ENCODE measurements around the gene LRP4.

The LRP4 gene

DNA sequence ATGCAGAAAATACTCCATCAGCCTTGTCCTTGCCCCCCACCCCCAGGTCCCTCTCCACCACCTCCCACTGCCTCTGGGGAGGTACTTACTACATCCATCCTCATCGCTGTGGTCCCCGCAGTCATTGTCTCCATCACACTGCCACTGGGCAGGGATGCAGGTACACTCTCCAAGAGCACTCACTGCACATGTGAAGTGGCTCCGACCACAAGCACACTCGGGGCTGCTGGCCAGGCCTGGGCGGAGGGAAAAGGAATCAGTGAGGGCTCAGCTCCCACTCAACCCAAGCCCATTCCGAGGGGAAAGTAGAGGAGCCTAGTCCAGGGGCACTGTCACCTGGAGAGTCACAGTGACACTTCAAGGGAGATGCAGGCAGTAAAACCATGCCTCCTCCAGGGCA is 15.7 kb downstream of the LRP4 start:
- H3K9me3 ChIP-seq (replicated peaks in 1 of 11), result no peaks in the 10 kb centered on the region; a peak in 1 of 22 replicates
- H3K4me3 ChIP-seq, result no peak overlapping the region
- H3K36me3 ChIP-seq, result no peaks in the 10 kb centered on the region
- H3K4me2 ChIP-seq, result no peak overlapping the region
- H3K9ac ChIP-seq, result no peak overlapping the region
- no peak for TF ChIP-seq Cebpa-rat (IDR thresholded peaks at IDR 0.05)
- H3K27me3 ChIP-seq, result no peaks in the 10 kb centered on the region
- H3K4me1 ChIP-seq, result no peaks in the 10 kb centered on the region
- no peaks in the 10 kb centered on the region; a peak in 1 of 22 replicates for H4K20me1 ChIP-seq
- no peak overlapping the region for H3K27ac ChIP-seq

DNA sequence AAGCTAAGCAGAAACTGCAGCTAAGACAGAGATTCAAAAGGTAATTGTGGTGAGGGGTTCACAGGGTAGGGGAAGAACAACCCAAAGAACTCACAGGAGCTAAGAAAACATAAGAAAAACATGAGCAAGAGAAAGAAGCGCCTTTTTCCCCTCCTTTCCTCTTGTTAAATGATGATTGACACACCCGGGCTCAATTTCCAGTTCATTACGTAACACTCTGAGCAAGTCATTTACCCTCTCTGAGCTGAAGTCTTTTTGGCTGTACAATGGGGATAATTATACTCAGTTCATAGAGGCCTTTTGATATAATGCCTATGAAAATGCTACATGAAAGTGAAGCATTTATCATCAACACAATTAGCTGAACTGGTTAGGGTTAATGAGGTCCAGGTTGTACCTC is 17.2 kb downstream of the LRP4 start:
- H3K9ac ChIP-seq, result no peak overlapping the region
- no peaks in the 10 kb centered on the region; a peak in 1 of 22 replicates for H3K9me3 ChIP-seq (replicated peaks in 1 of 11)
- no peaks in the 10 kb centered on the region for H3K36me3 ChIP-seq
- no peak overlapping the region for H3K27ac ChIP-seq
- H4K20me1 ChIP-seq, result no peaks in the 10 kb centered on the region; a peak in 1 of 22 replicates
- no peaks in the 10 kb centered on the region for H3K27me3 ChIP-seq
- H3K4me1 ChIP-seq, result no peaks in the 10 kb centered on the region
- TF ChIP-seq Cebpa-rat (IDR thresholded peaks at IDR 0.05), result 0 out of 22 replicates have a peak, but pooled peaks of 1 of the 11 experiments have one; percentile 15
- H3K4me3 ChIP-seq, result no peak overlapping the region
- H3K4me2 ChIP-seq, result no peak overlapping the region

DNA sequence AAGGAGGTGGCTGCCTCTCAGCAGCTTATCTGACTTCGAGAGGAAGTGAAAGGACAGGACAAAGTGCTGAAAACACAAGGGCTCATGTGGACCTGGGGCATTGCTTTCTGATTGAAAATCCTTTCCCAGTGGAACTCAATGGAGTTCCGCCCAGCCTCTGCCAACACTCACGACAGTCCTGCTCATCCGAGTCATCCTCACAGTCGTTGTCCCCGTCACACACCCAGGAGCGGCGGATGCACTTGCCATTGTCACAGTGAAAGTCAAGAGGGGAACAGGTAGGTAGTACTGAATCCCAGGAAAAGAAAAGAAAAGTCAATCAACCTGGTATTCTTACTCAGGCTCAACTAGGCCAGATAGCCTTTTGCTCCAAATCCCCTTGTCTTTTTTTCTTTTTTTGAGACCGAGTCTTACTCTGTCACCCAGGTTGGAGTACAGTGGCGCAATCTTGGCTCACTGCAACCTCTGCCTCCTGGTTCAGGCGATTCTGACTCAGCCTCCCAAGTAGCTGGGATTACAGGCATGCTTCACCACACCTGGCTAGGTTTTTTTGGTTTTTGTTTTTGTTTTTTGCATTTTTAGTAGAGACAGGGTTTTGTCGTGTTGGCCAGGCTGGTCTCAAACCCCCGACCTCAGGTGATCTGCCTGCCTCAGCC is 18.1 kb downstream of the LRP4 start:
- Histone ChIP-seq H3K9me3 (replicated peaks in 1 of 11) (no peaks in the 10 kb centered on the region; a peak in 1 of 22 replicates), H3K9ac (no peak overlapping the region), H3K4me1 (no peaks in the 10 kb centered on the region), H3K4me2 (no peak overlapping the region), H4K20me1 (no peaks in the 10 kb centered on the region; a peak in 1 of 22 replicates), H3K27ac (no peak overlapping the region), H3K27me3 (no peaks in the 10 kb centered on the region), H3K4me3 (no peak overlapping the region), H3K36me3 (no peaks in the 10 kb centered on the region)
- TF ChIP-seq Cebpa-rat (IDR thresholded peaks at IDR 0.05), result no peak

DNA sequence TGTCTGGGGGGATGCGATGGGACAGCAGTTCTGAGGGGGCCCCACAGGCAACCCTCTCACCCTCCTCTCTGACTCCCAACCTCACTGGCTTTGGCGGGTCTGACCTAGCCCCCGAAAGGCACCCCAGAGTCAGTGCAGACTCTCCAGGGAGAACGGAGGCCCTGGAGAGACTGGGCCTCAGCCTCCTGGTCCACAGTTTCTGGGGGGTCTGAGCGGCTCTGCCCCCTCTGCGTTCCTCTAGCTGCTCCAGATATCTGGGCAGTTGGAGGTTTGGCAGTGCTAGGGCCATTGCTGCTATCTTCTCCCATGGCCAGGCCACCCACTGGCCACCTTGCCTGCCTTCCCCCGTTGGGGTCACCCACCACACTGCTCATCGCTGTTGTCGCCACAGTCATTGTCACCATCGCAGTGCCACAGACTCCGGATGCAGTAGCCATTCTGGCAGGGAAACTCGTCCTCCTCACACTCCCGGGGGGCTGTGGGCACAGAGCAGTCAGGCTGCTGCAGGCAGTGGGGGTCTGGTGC is 18.8 kb downstream of the LRP4 start:
- no peaks in the 10 kb centered on the region; a peak in 1 of 22 replicates for H3K9me3 ChIP-seq (replicated peaks in 1 of 11)
- H3K27ac ChIP-seq, result no peak overlapping the region
- no peak for TF ChIP-seq Cebpa-rat (IDR thresholded peaks at IDR 0.05)
- H3K4me2 ChIP-seq, result no peak overlapping the region
- no peaks in the 10 kb centered on the region for H3K27me3 ChIP-seq
- no peak overlapping the region for H3K9ac ChIP-seq
- H3K4me1 ChIP-seq, result no peaks in the 10 kb centered on the region
- no peaks in the 10 kb centered on the region for H3K36me3 ChIP-seq
- no peak overlapping the region for H3K4me3 ChIP-seq
- no peaks in the 10 kb centered on the region; a peak in 1 of 22 replicates for H4K20me1 ChIP-seq

DNA sequence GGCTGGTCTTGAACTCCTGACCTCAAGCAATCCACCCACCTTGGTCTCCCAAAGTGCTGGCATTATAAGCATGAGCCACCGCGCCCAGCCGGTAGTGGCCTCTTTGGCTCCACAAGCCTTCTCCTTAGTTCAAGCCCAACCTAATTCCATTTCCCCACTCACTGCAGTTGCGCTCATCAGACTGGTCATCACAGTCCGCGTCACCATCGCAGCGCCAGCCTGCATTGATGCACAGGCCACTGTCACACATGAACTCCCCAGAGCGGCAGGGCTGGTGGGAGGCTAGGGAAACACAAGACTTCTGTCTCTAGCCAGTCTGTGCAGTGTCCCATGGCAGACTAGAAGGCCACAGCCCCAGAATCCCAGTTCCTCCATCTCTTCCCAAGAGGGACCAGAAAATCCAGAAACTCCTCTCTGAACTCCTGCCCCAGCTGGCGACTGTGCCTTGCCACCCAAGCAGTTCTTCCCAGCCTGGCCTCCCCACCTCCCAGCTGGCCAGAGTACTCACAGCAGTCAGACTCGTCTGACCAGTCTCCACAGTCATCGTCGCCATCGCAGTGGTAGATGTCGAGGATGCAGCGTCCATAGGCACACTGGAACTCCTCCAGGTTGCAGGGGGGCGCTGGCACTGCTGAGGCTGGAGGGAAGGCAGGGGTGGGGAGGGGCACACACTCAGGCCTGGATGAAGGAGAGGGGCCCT is 19.8 kb downstream of the LRP4 start:
- Histone ChIP-seq H3K36me3 (no peaks in the 10 kb centered on the region), H3K4me3 (no peak overlapping the region), H3K27ac (no peak overlapping the region), H3K4me1 (no peaks in the 10 kb centered on the region), H3K9me3 (replicated peaks in 1 of 11) (no peaks in the 10 kb centered on the region; a peak in 1 of 22 replicates), H3K4me2 (no peak overlapping the region), H3K27me3 (no peaks in the 10 kb centered on the region), H3K9ac (no peak overlapping the region), H4K20me1 (no peaks in the 10 kb centered on the region; a peak in 1 of 22 replicates)
- TF ChIP-seq Cebpa-rat (IDR thresholded peaks at IDR 0.05), result no peak

DNA sequence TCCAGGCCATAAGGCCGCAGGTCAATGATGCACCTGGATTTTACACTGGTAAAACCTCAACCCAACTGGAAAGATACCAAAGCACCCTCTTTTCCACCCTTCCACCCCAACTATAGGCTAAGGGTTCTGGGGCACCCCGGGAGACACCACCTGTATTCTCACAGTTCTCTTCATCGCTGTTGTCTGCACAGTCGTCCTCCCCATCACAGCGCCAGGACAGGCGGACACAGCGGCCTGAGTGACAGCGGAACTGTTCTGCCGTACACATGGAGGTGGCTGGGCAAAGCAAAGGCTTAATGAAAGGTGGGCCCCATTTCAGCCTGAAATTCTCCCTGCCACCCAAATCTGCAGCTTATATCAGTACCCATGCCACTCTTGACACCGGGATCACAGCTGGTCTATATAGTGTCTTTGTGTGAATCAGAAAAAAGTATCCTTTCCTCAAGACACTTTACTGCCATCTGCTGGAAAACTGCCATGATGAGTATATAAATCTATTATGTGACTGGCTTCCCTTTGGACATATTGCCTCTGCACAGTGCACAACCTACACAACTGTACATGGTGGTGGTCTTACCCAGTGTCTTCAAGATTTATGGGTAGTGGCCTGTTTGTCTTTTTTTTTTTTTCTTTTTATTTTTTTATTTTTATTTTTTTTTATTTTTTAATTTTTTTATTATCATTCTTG is 21.5 kb downstream of the LRP4 start:
- H4K20me1 ChIP-seq, result no peaks in the 10 kb centered on the region; a peak in 1 of 22 replicates
- no peak overlapping the region for H3K4me2 ChIP-seq
- no peak overlapping the region for H3K9ac ChIP-seq
- no peak overlapping the region for H3K27ac ChIP-seq
- H3K4me1 ChIP-seq, result no peaks in the 10 kb centered on the region
- H3K27me3 ChIP-seq, result no peaks in the 10 kb centered on the region
- H3K4me3 ChIP-seq, result no peak overlapping the region
- no peak for TF ChIP-seq Cebpa-rat (IDR thresholded peaks at IDR 0.05)
- no peaks in the 10 kb centered on the region for H3K36me3 ChIP-seq
- no peaks in the 10 kb centered on the region; a peak in 1 of 22 replicates for H3K9me3 ChIP-seq (replicated peaks in 1 of 11)

DNA sequence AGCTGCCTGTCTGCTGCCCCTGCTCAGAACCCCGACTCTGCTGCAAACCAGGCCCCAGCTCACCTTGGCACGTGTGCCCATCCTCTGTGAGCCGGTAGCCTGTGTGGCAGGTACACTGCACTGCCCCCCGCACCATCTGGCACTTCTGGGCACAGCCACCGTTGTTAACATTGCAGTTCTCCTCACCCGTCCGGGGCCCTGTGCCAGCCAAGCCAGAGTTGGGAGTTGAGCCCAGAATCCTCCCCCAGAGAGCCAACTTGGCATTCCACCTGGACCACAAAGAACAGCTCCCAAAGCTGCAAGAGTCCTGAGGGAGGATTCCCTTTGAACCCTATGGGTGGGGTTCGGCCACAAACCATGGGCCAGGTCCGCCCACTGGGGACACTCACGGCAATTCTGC is 22.5 kb downstream of the LRP4 start:
- Histone ChIP-seq H3K9ac (no peak overlapping the region), H3K4me3 (no peak overlapping the region)
- TF ChIP-seq Cebpa-rat (IDR thresholded peaks at IDR 0.05), result no peak

DNA sequence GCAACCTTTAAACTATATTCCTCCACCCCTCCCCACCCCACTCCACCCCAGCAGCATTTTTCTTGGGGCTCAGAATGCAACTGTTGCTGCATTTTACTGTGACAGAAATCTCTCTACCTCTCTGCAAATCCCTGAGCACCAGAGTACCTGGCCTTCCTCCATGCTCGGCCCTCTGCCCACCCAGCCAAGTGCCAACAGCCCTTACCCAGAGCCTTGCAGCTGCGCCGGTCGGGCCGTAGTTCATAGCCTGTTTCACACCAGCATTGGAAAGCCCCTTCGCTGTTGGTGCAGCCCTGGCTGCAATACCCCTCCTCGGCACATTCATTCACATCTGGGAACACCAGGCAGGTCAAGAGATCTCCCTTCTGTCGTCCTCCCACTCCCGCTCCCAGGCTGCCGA is 23.4 kb downstream of the LRP4 start:
- H3K9ac ChIP-seq, result no peak overlapping the region
- no peaks in the 10 kb centered on the region for H3K36me3 ChIP-seq
- H3K4me3 ChIP-seq, result no peak overlapping the region
- H3K4me1 ChIP-seq, result peaks cover 0 to 3% (median under 1%) of the 10 kb centered on the region in 10 experiments; a peak in 5 of 20 replicates
- H3K4me2 ChIP-seq, result no peak overlapping the region
- no peak for TF ChIP-seq Cebpa-rat (IDR thresholded peaks at IDR 0.05)
- no peak overlapping the region for H3K27ac ChIP-seq
- H3K27me3 ChIP-seq, result no peaks in the 10 kb centered on the region
- H3K9me3 ChIP-seq (replicated peaks in 1 of 11), result no peaks in the 10 kb centered on the region; a peak in 1 of 22 replicates
- no peaks in the 10 kb centered on the region; a peak in 1 of 22 replicates for H4K20me1 ChIP-seq

More for the DNA sequence above, 22.5 kb downstream of the LRP4 start:
- no peaks in the 10 kb centered on the region; a peak in 1 of 22 replicates for H4K20me1 ChIP-seq
- H3K27me3 ChIP-seq, result no peaks in the 10 kb centered on the region
- no peaks in the 10 kb centered on the region for H3K4me1 ChIP-seq
- H3K4me2 ChIP-seq, result no peak overlapping the region
- no peaks in the 10 kb centered on the region; a peak in 1 of 22 replicates for H3K9me3 ChIP-seq (replicated peaks in 1 of 11)
- no peaks in the 10 kb centered on the region for H3K36me3 ChIP-seq
- H3K27ac ChIP-seq, result no peak overlapping the region

DNA sequence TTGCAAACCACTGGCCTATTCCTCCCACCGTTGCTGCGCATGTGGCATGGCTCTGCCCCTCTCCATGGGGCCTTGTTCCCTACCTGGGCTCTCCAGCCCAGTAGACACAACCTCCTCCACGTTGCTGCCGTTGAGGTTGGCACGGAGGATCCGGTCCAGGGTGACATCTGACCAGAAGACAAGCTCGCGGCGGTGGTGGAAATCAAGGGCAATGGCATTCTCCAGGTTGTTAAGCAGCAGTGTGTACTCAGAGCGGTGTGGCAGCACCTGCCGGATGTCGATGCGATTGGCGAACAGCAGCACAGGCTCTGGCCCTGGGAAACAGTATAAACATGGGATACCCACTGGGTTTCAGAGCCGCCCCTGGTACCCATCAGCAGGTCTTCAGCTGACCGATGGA is 23.8 kb downstream of the LRP4 start:
- H4K20me1 ChIP-seq, result no peaks in the 10 kb centered on the region
- no peak overlapping the region for H3K4me3 ChIP-seq
- no peaks in the 10 kb centered on the region for H3K36me3 ChIP-seq
- H3K4me1 ChIP-seq, result peaks cover 0 to 6% (median 2%) of the 10 kb centered on the region in 10 experiments; a peak in 5 of 20 replicates
- H3K27me3 ChIP-seq, result no peaks in the 10 kb centered on the region
- H3K9me3 ChIP-seq (replicated peaks in 1 of 11), result no peaks in the 10 kb centered on the region; a peak in 1 of 22 replicates
- no peak overlapping the region for H3K27ac ChIP-seq
- no peak for TF ChIP-seq Cebpa-rat (IDR thresholded peaks at IDR 0.05)
- H3K9ac ChIP-seq, result no peak overlapping the region
- no peak overlapping the region for H3K4me2 ChIP-seq
